RWPE1 (cell line): ENCODE data around the gene PABPN1.

Source experiments
- CTCF ChIA-PET: fragments of 350-600 bp; sonication (Branson Sonifier 250); formaldehyde crosslinking; extraction: SDS; loops from one replicate; lab custom pipeline; 2021; lab: Yijun Ruan, JAX
- POLR2A ChIA-PET: fragments of 400-600 bp; formaldehyde crosslinking; extraction: SDS; loops from one replicate; lab custom pipeline; 2020; ENCODE audit warnings: antibody characterized with exemption; ENCODE audit not compliant: low non-redundant PET; lab: Yijun Ruan, JAX
- DNase-seq: peaks from one replicate; pipeline ENCODE4 v3.0.0; 2012; ENCODE audit warnings: low spot score
- H3K27ac ChIP-seq: fragments of 450-650 bp; 2 replicates; pipeline ENCODE4 v1.5.1; 2017
- TF ChIP-seq, protein P1 (sequence below): fragments of 450-650 bp; conservative IDR thresholded peaks from 2 replicates; pipeline ENCODE4 v1.5.1; 2017; ENCODE audit warnings: low read depth, mild to moderate bottlenecking

The PABPN1 gene

DNA sequence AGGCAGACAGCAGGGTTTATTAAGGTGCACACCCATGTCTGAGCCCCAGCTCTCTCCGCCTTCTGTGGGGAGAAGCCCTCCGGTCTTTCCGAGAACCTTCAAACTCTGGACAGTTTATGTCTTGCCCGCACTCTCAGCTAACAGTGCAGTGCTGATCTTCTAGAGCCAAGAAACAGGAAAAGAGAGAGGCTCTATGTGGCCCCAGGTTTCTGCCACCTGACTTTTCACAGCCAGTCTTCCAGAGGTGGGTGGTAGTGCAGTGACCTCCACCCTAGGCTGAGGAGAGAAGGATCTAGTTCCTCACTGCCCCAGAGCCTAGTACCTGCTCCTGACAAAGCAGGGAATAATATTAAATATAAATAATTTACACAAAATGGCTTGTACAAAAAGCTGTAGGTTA lies 35.4 kb downstream of the PABPN1 start:
- no peak for DNase-seq
- CTCF ChIA-PET: no interaction called here
- POLR2A ChIA-PET: interaction anchor here (0.5 kb wide), 1 partner anchor 13 kb away, joined by 5 read pairs; no protein-coding TSS in a partner anchor
- TF ChIP-seq, protein P1, sequence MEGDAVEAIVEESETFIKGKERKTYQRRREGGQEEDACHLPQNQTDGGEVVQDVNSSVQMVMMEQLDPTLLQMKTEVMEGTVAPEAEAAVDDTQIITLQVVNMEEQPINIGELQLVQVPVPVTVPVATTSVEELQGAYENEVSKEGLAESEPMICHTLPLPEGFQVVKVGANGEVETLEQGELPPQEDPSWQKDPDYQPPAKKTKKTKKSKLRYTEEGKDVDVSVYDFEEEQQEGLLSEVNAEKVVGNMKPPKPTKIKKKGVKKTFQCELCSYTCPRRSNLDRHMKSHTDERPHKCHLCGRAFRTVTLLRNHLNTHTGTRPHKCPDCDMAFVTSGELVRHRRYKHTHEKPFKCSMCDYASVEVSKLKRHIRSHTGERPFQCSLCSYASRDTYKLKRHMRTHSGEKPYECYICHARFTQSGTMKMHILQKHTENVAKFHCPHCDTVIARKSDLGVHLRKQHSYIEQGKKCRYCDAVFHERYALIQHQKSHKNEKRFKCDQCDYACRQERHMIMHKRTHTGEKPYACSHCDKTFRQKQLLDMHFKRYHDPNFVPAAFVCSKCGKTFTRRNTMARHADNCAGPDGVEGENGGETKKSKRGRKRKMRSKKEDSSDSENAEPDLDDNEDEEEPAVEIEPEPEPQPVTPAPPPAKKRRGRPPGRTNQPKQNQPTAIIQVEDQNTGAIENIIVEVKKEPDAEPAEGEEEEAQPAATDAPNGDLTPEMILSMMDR: no peak
- H3K27ac ChIP-seq: peak overlapping the region; percentile 30; the same call in 1 of the 2 replicates

GRCh38 chr14:23357261-23357660 lies 36.0 kb downstream of the PABPN1 start:
- H3K27ac ChIP-seq: peak overlapping the region; percentile 30; the same call in 1 of the 2 replicates
- ChIA-PET POLR2A (interaction anchor here (1.0 kb wide), 1 partner anchor 10 kb away, joined by 3 read pairs; no protein-coding TSS in a partner anchor), CTCF (interaction anchor here (1.5 kb wide), 1 partner anchor 23 kb away, joined by 3 read pairs; no protein-coding TSS in a partner anchor)

DNA sequence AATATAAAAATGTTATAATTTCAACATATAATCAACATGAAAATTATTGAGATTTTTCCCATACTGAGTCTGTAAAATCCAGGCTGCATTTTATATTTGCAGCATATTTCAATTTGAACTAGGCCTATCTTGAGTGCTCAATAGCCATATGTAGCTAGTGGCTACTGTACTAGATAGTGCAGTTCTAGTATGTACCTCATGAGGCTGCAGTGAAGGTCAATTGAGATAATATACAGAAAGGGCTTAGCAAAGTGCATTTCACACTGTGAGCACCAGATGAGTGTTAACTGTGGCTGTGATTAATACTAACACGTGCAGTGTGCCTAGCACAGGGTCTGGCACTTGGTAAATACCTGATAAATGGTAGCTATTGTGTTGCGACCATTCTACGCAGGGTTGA lies 36.8 kb downstream of the PABPN1 start:
- CTCF ChIA-PET: interaction anchor here (1.5 kb wide), 1 partner anchor 22 kb away, joined by 3 read pairs; no protein-coding TSS in a partner anchor
- H3K27ac ChIP-seq: no peak overlapping the region
- no peak for DNase-seq
- POLR2A ChIA-PET: interaction anchor here (1.0 kb wide), 1 partner anchor 9 kb away, joined by 3 read pairs; no protein-coding TSS in a partner anchor
- TF ChIP-seq, protein P1: no peak

More at GRCh38 chr14:23357261-23357660, 36.0 kb downstream of the PABPN1 start:
- TF ChIP-seq, protein P1: no peak
- no peak for DNase-seq

GRCh38 chr14:23358553-23359166 lies 37.4 kb downstream of the PABPN1 start:
- DNase-seq: no peak
- CTCF ChIA-PET: interaction anchor here (0.6 to 1.5 kb wide), 2 partner anchors 21 to 375 kb away, joined by 3 to 4 read pairs; no protein-coding TSS in a partner anchor
- TF ChIP-seq, protein P1: no peak
- H3K27ac ChIP-seq: peak overlapping the region; percentile 9; the same call in 1 of the 2 replicates
- POLR2A ChIA-PET: no interaction called here

DNA sequence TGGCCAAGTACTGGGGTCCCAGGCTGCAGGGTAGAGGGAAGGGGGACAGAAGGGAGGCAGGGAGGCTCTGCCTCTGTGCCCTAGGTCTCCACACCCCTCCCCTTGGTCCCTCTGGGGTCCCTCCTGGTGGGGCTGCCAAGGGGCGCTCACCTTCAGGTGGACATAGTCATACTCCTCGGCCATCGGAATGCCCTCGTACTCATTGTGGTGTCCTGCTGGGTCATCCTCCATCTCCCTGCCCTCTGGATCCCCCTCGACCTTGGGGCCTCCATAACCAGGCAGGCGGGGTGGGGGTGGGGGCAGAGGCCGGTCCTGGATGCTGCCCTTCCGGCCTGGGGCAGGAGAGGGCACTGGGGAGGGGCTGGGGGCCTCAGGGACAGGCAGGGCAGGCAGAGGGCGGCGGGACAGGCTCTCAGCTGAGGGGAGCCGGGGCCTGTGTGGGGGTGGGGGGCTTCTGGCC lies 37.9 kb downstream of the PABPN1 start:
- H3K27ac ChIP-seq: 0 out of 2 replicates have a peak overlapping the region, but pooled peaks have one; percentile 9
- no peak for DNase-seq
- ChIA-PET CTCF (no interaction called here), POLR2A (no interaction called here)
- TF ChIP-seq, protein P1: no peak

DNA sequence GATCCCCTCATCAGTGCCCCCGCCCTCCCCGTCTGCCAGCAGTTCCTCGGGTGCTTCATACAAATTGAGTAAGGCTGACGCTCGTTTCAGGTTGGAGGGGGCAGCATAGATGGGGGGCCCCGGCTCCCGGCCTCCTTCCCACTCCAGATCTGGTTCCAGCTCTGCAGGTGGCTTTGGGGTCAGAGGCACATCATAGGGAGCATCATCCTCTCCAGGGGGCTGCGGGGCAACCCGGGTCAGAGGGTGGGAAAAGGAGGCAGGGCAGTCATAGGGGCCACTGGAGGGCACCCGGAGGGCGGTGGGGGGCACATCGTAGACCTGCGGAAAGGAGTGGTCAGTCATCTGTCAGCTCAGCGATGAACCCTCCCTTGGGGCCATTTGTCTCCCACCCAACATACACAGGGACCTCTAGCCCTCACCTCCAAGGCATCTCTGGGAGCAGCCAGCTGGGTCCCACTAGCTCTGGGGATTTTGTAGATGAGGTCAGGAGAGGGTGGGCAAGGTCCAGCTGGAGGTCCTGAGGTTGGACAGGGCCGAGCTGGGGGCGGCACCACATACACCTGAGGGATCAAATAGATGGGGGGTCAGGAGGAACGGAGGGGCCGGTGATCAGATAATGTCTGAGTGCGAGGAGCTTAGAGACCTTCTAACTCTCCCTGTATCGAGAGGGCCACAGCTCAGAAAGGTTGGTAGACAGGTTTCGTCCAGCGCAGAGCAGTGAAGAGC lies 38.6 kb downstream of the PABPN1 start:
- CTCF ChIA-PET: interaction anchor here (0.6 to 1.0 kb wide), 2 partner anchors 25 to 61 kb away, joined by 3 read pairs; no protein-coding TSS in a partner anchor
- DNase-seq: no peak
- no peak overlapping the region for H3K27ac ChIP-seq
- POLR2A ChIA-PET: no interaction called here
- TF ChIP-seq, protein P1: no peak
